ENCODE results near the gene FOXN3.
A peak's percentile ranks its signal among the peaks of the same experiment; 100 is the strongest.

The FOXN3 gene

GRCh38 chr14:89245802-89246201, 171.2 kb downstream of the FOXN3 start:
- no peak for DNase-seq

GRCh38 chr14:89244720-89245119, 172.3 kb downstream of the FOXN3 start:
- DNase-seq = no peak

GRCh38 chr14:89243741-89244140, 173.3 kb downstream of the FOXN3 start:
- no peak for DNase-seq

- no peak for DNase-seq
Measured at GRCh38 chr14:89243286-89243685, 173.7 kb downstream of the FOXN3 start.

- DNase-seq = no peak
Measured at GRCh38 chr14:89242652-89243279, 174.3 kb downstream of the FOXN3 start.

GRCh38 chr14:89241934-89242651, 174.9 kb downstream of the FOXN3 start:
- DNase-seq = no peak

GRCh38 chr14:89241257-89241656, 175.8 kb downstream of the FOXN3 start:
- DNase-seq = no peak

GRCh38 chr14:89240414-89240813, 176.6 kb downstream of the FOXN3 start:
- DNase-seq = no peak

- no peak for DNase-seq
Measured at GRCh38 chr14:89239023-89239422, 178.0 kb downstream of the FOXN3 start.

- DNase-seq = no peak
Measured at GRCh38 chr14:89237921-89238529, 179.0 kb downstream of the FOXN3 start.

- DNase-seq = no peak
Measured at GRCh38 chr14:89236851-89237250, 180.2 kb downstream of the FOXN3 start.

- DNase-seq = no peak
Measured at GRCh38 chr14:89233184-89233583, 183.8 kb downstream of the FOXN3 start.

- DNase-seq = no peak
Measured at GRCh38 chr14:89232265-89233070, 184.6 kb downstream of the FOXN3 start.

GRCh38 chr14:89231426-89232113, 185.5 kb downstream of the FOXN3 start:
- no peak for DNase-seq

- DNase-seq = no peak
Measured at GRCh38 chr14:89228921-89229639, 188.0 kb downstream of the FOXN3 start.

- DNase-seq = no peak
Measured at GRCh38 chr14:89227496-89227836, 189.6 kb downstream of the FOXN3 start.

GRCh38 chr14:89226801-89227495, 190.1 kb downstream of the FOXN3 start:
- DNase-seq = no peak

- no peak for DNase-seq
Measured at GRCh38 chr14:89225607-89226006, 191.4 kb downstream of the FOXN3 start.

GRCh38 chr14:89221109-89221810, 195.8 kb downstream of the FOXN3 start:
- DNase-seq = peak; percentile 86

- no peak for DNase-seq
Measured at GRCh38 chr14:89219051-89219450, 198.0 kb downstream of the FOXN3 start.

GRCh38 chr14:89217891-89218290, 199.1 kb downstream of the FOXN3 start:
- DNase-seq = no peak

Measured in NCI-H2081 treated with DMSO at 0.1 percent for 48 hours (cell line).